Keratinocyte (primary cell): ENCODE data around the gene TMEM186. TPM values are rescaled to one million over a fixed set of nuclear protein-coding genes. Genes with fewer than 3 reads are reported as not detected.

Source experiments
- DNase-seq: peaks from one replicate; pipeline ENCODE4 v3.0.0-alpha.2; 2011; ENCODE audit warnings: low read depth, missing footprints, low spot score
- FAIRE-seq: peaks from 2 replicates; lab custom pipeline; 2011; peaks lifted over from hg19 to GRCh38; lab: Jason Lieb, UNC
- H2AFZ ChIP-seq: 2 replicates; pipeline ENCODE4 v1.6.0; 2012; ENCODE audit warnings: low read length, control low read depth, inconsistent platforms; ENCODE audit not compliant: control insufficient read depth
- H3K27ac ChIP-seq: 2 replicates; pipeline ENCODE4 v1.5.1; 2011; ENCODE audit warnings: low read length; ENCODE audit not compliant: control insufficient read depth, insufficient read depth
- H3K27me3 ChIP-seq: 3 replicates; pipeline ENCODE4 v1.6.0; 2011; ENCODE audit warnings: low read length; ENCODE audit not compliant: control insufficient read depth, insufficient read depth; ENCODE audit errors: extremely low read depth
- H3K36me3 ChIP-seq, 2 experiments: 2 replicates in 1 of 2; 3 replicates in 1 of 2; pipeline ENCODE4 v1.5.1; 2011; ENCODE audit warnings: low read length in 2 of 2, mild to moderate bottlenecking in 1 of 2; ENCODE audit not compliant: control insufficient read depth in 2 of 2, insufficient read depth in 2 of 2; ENCODE audit errors: extremely low read depth in 1 of 2
- H3K4me1 ChIP-seq: 3 replicates; pipeline ENCODE4 v1.5.1; 2011; ENCODE audit warnings: low read length; ENCODE audit not compliant: control insufficient read depth, insufficient read depth; ENCODE audit errors: extremely low read depth
- H3K4me2 ChIP-seq: 3 replicates; pipeline ENCODE4 v1.6.0; 2011; ENCODE audit warnings: low read depth, low read length; ENCODE audit not compliant: control insufficient read depth, insufficient read depth; ENCODE audit errors: extremely low read depth
- H3K4me3 ChIP-seq, 3 experiments: fragments of 200-600 bp in 1 of 3; sonication (generic) in 1 of 3; 2 replicates in 2 of 3; 3 replicates in 1 of 3; pipeline ENCODE4 v1.5.1; 2011 to 2016; ENCODE audit warnings: low read length in 3 of 3, mild to moderate bottlenecking in 3 of 3, control low read depth in 2 of 3, inconsistent platforms in 1 of 3, low read depth in 1 of 3, mixed read lengths in 1 of 3, mixed run types in 1 of 3, moderate library complexity in 1 of 3; ENCODE audit not compliant: control insufficient read depth in 2 of 3, insufficient read depth in 2 of 3; ENCODE audit errors: extremely low read depth in 1 of 3
- H3K79me2 ChIP-seq: 2 replicates; pipeline ENCODE4 v1.6.0; 2012; ENCODE audit warnings: low read length; ENCODE audit not compliant: control insufficient read depth, insufficient read depth
- H3K9ac ChIP-seq: 3 replicates; pipeline ENCODE4 v1.6.0; 2011; ENCODE audit warnings: low read length; ENCODE audit not compliant: control insufficient read depth, insufficient read depth; ENCODE audit errors: extremely low read depth
- H3K9me1 ChIP-seq: 3 replicates; pipeline ENCODE4 v1.6.0; 2011; ENCODE audit warnings: low read length; ENCODE audit not compliant: control insufficient read depth, insufficient read depth; ENCODE audit errors: extremely low read depth
- H3K9me3 ChIP-seq: 2 replicates; pipeline ENCODE4 v1.5.1; 2012; ENCODE audit warnings: low read depth, low read length; ENCODE audit not compliant: control insufficient read depth
- H4K20me1 ChIP-seq: 3 replicates; pipeline ENCODE4 v1.6.0; 2011; ENCODE audit warnings: low read length; ENCODE audit not compliant: control insufficient read depth, insufficient read depth; ENCODE audit errors: extremely low read depth
- EZH2 ChIP-seq: IDR thresholded peaks from one replicate; pipeline ENCODE4 v1.6.1; 2012; ENCODE audit warnings: inconsistent platforms, mild to moderate bottlenecking, low read length, moderate library complexity
- dilution Hi-C: fragments of 300-500 bp; cut with MboI; formaldehyde crosslinking; loops from one replicate; pipeline ENCODE4 v1.7.0; 2020; ENCODE audit warnings: low sequenced_read_pairs; ENCODE audit not compliant: extremely low pct_ligation_motif_present
- polyA plus RNA-seq, 5 experiments: library from polyadenylated mRNA; depleted of rRNA in 3 of 5; stranded (reverse) in 3 of 5; stranded (forward) in 1 of 5; unstranded in 1 of 5; fragments of >200 nt; gene quantifications; 1 replicate in 1 of 5; 2 replicates in 3 of 5; 3 replicates in 1 of 5; pipeline versions ENCODE4 v1.2.1 to v1.2.3, GENCODE V29; 2011 to 2012; ENCODE audit warnings: missing spikeins in 2 of 5, low read depth in 1 of 5, low replicate concordance in 1 of 5
- TF ChIP-seq, protein P1 (sequence below), 3 experiments: IDR thresholded peaks in 1 of 3; conservative IDR thresholded peaks in 1 of 3; optimal IDR thresholded peaks in 1 of 3; 2 replicates in 2 of 3; 3 replicates in 1 of 3; pipeline versions ENCODE3 to v1.5.1; 2011; ENCODE audit warnings: low read length in 3 of 3, mild to moderate bottlenecking in 3 of 3, moderate library complexity in 2 of 3, control low read depth in 1 of 3, inconsistent platforms in 1 of 3; ENCODE audit not compliant: insufficient read depth in 2 of 3; ENCODE audit errors: extremely low read depth in 1 of 3

TMEM186 gene
- polyA plus RNA-seq, 1 donor (not counting 4 experiments of a cell fraction or from before 2014, with no cell fraction given): 8.1 TPM

DNA sequence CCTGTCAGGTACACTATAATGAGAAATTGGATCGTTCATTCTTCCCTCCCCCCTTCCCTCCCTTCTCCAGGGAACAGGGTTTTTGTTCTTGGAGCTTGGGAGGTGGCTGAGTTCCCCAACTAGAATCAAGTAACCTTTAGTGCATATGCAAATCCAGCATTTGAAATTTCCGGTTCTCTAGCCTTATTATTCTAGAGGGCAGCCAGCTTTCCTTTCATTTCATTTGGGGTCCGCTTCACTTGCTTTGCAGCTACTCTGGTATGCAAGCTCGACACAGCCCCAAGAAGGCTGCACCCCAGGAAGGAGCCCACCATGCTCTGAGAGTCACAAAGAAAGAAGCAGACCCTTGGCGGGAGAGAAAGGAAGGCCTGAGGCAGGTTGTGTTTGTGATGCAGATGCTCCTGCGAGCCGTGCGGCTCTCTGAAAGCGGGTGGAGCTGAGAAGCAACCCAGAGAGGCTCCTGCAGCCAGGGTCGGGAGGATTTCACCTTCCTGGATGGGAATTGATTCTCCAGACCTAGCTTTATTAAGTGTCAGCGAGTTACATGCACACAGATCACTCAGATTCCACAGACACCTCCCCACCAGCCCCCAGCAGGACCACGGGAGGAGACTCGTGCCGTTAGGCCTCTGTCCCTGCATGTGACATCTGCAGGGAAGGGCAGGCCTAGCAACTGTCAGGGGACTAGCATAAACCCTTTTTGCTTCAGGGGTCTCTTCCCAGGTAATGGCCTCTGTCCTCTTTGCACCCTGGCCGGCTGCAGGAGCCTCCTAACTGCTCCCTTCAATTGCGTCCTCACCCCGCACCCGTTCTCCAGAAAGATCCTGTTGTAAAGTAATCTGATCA, 34.7 kb upstream of the TMEM186 start:
- peaks cover 4% of the 10 kb centered on the region for H4K20me1 ChIP-seq
- no peak overlapping the region for H3K9ac ChIP-seq
- H3K27ac ChIP-seq: no peak overlapping the region
- no peaks in the 10 kb centered on the region for H3K9me3 ChIP-seq
- no peak for TF ChIP-seq EZH2
- TF ChIP-seq, protein P1, sequence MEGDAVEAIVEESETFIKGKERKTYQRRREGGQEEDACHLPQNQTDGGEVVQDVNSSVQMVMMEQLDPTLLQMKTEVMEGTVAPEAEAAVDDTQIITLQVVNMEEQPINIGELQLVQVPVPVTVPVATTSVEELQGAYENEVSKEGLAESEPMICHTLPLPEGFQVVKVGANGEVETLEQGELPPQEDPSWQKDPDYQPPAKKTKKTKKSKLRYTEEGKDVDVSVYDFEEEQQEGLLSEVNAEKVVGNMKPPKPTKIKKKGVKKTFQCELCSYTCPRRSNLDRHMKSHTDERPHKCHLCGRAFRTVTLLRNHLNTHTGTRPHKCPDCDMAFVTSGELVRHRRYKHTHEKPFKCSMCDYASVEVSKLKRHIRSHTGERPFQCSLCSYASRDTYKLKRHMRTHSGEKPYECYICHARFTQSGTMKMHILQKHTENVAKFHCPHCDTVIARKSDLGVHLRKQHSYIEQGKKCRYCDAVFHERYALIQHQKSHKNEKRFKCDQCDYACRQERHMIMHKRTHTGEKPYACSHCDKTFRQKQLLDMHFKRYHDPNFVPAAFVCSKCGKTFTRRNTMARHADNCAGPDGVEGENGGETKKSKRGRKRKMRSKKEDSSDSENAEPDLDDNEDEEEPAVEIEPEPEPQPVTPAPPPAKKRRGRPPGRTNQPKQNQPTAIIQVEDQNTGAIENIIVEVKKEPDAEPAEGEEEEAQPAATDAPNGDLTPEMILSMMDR (optimal IDR thresholded peaks at IDR 0.05 in 1 of 3, IDR thresholded peaks at IDR 0.05 in 1 of 3, conservative IDR thresholded peaks at IDR 0.05 in 1 of 3; ENCODE audit: extremely low read depth in 1 of 3, insufficient read depth in 2 of 3, low read length in 3 of 3): no peak
- H3K4me1 ChIP-seq: peaks cover 13% of the 10 kb centered on the region
- dilution Hi-C loops: no loop called here
- peaks cover 38% of the 10 kb centered on the region for H3K79me2 ChIP-seq
- H3K27me3 ChIP-seq: no peaks in the 10 kb centered on the region
- peaks cover 2% of the 10 kb centered on the region for H3K9me1 ChIP-seq
- peaks cover 18 to 39% of the 10 kb centered on the region in 2 experiments for H3K36me3 ChIP-seq
- no peak overlapping the region for H3K4me3 ChIP-seq
- no peak overlapping the region for H2AFZ ChIP-seq
- FAIRE-seq: no peak
- no peak overlapping the region for H3K4me2 ChIP-seq
- DNase-seq: no peak

DNA sequence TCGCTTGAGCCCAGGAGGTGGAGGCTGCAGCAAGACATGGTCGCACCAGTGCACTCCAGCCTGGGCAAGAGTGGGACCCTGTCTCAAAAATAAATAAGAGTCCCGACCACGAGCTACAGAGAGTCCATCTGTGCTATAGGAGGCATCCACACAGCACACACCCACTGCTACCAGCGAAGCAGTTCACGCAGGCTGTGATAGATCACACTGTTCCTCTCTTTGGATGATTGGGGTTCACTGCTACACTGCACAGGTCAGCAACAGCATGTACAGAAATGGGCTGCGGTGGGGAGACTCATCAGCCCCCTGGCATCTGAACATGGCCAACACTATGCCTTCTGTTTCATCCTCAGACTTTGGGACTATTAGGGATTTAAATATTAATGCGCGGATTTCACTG, 34.0 kb upstream of the TMEM186 start:
- Histone ChIP-seq H3K4me2 (no peak overlapping the region), H3K9me3 (no peaks in the 10 kb centered on the region), H2AFZ (no peak overlapping the region), H3K79me2 (peaks cover 37% of the 10 kb centered on the region), H3K9ac (no peak overlapping the region), H3K9me1 (peaks cover 2% of the 10 kb centered on the region), H3K27me3 (no peaks in the 10 kb centered on the region), H3K27ac (no peak overlapping the region), H3K4me3 (no peak overlapping the region), H3K36me3 (peaks cover 19 to 39% of the 10 kb centered on the region in 2 experiments), H3K4me1 (peaks cover 13% of the 10 kb centered on the region), H4K20me1 (peaks cover 4% of the 10 kb centered on the region)
- DNase-seq (no peak), FAIRE-seq (no peak)
- dilution Hi-C loops: no loop called here
- no peak for TF ChIP-seq EZH2
- TF ChIP-seq, protein P1 (optimal IDR thresholded peaks at IDR 0.05 in 1 of 3, IDR thresholded peaks at IDR 0.05 in 1 of 3, conservative IDR thresholded peaks at IDR 0.05 in 1 of 3; ENCODE audit: extremely low read depth in 1 of 3, insufficient read depth in 2 of 3, low read length in 3 of 3): no peak
